Fibroblast of skin of left biceps (primary cell): ENCODE data around the gene LMF1.
"Not testable (repeated sequence)": the region's sequence is repeated elsewhere in the genome, so short reads cannot be mapped to it uniquely, and the experiment has no call there.

Experiments used
- DNase-seq, 2 experiments: peaks; one replicate each; pipeline ENCODE4 v3.0.0-alpha.2; 2013; ENCODE audit warnings: low read depth in 2 of 2

The LMF1 gene

GRCh38 chr16:895371-895770 lies 75.4 kb downstream of the LMF1 start:
- no peak for DNase-seq

DNA sequence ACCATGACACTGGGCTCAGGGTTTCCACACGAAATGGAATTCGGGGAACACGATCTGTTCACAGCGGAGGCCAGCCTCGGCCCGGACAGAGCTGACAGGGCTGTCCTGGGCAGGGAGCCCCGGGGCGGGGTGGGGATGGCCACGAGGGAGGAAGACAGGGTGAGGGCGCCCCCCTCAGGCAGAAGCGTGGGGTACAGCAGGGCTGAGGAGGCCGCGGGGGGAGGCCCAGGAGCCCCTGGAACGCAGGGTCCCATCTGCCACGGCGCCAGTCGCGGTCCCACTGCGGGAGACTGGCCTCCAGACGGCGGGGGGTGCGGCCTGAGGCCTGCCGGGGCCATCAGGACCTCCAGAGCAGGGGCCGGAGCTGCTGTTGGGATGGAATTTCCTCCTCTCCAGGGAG lies 75.9 kb downstream of the LMF1 start:
- DNase-seq, result no peak

DNA sequence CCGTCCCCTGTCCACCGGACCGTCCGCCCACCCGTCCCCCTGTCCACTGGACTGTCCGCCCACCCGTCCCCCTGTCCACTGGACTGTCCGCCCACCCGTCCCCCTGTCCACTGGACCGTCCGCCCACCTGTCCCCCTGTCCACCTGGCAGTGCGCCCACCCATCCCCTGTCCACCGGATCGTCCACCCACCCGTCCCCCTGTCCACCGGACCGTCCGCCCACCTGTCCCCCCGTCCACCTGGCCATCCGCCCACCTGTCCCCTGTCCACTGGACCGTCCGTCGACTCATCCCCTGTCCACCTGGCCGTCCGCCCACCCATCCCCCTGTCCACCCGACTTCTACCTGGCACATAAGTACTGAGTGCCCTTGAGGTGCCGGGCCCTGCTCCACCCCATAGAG lies 76.6 kb downstream of the LMF1 start:
- DNase-seq, result no peak

- no peak for DNase-seq
Measured at GRCh38 chr16:893360-893759, 77.4 kb downstream of the LMF1 start.

DNA sequence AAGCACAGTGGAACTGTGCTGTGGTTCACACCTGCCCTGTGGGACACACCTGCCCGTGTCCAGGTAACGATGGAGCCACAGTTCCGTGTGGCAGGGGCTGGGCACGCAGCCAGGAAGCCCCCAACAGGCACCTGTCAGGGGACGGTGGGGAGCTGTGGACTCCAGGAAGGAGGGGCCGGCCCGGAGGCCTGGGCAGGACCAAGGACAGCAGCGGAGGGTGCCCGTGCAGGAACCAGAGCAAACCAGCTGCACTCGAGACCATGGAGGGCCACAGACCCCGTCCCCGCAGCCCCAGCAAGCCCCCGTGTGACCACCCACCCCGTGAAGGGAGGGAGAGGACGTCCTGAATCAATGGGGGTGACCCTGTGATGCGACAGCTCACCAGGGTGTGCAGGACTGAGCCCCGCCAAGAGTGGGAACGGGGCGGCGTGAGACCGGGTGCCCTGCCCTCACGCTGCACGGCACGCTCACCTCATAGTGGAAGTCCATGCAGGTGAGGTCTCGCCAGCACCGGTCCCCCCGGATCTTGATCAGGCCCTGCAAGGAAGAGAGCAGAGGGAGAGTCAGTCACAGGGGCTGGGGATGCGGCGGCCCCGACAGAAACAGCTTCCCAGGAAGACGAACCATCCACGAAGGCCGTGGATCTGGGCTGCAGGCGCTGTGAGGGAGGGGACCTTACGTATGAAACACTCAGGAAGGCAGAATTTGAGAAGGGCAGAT lies 78.1 kb downstream of the LMF1 start:
- no peak for DNase-seq

DNA sequence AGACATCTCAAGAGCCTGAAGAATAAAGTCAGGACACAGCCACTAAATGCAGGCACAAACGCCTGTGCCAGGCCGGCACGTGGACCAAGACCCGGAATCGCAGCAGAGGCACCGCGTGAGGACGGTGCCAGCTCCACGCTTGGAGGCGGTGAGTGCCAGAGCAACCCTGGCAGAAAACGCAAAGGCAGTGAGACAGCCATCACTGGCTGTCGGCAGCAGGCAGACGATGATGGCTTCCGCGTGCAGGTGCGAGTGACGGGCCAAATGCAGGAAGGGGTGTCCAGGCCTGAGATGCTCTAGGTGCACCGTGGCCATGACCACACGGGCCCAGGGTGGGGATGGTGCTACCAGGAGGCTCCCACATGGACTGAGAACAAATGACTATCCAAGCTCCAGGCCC lies 78.8 kb downstream of the LMF1 start:
- DNase-seq, result no peak

- no peak for DNase-seq
Measured at GRCh38 chr16:891353-891740, 79.4 kb downstream of the LMF1 start.

DNA sequence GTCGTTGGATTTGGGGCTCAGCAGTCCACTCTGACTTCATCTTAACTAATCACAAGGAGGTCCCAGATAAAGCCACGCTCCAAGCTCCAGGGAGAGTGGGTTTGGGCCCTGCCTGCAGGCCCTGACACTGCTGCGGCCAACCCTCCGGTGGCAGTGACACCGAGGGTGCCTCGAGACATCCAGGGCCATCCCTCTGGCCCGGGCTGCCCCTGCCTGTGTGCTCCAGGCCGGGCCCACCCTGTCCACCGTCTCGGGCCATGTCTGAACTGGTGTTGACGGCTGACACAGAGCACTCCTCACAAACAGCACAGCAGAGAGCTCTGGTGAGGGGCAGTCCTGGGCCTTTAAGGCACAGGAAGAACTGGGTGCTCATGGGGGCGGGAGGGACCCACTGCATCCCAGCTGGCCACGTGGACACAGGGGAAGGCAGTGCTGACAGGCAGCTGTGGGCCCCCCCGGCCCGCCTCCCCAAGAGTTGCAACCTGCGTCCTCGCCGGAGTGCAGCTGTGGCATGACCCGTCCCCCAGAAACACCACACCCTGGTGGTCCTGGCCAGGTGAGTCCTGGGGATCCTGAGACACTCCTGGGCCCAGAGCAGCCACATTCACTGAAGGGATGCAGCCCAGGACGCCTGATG lies 80.0 kb downstream of the LMF1 start:
- DNase-seq, result no peak

DNA sequence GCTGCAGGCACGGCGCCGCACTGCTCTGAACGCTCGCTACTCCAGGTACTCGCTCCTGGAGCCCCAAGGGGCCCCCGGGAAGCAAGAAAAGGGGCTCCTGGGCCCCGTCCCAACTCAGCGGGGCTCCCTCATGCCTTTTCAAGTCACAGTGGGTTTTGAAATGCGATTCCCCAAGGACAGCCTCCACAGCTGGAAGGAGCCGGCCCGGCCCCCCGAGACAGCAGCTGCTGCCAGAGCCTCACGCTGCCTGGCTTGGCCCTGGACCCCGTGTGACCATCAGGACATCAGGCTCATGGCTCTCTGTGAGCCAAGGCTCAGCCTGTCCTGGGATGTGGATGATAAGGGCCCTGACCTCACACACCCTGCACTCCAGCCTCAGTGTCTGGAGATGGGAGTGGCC lies 80.6 kb downstream of the LMF1 start:
- DNase-seq, result no peak

DNA sequence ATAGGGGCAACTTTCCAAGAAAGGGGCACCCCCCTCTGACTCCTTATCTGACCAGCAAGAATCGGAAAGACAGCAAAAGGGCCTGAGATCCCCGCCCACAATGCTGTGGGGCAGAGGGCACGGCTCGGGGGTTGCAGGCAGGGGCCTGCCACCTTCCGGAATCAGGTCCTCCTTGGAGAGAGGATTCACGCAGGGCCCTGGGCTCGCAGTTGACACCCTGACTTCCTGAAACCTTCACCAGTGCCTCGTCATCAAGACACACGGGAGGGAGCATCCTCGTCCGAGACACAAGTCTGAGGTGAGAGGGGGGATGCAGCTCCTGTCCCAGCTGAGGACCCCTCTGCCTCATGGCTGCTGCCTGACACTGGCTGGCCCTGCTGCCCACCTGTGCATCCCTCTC lies 81.2 kb downstream of the LMF1 start:
- no peak for DNase-seq

GRCh38 chr16:888901-889570 lies 81.7 kb downstream of the LMF1 start:
- no peak for DNase-seq

GRCh38 chr16:888456-888855 lies 82.3 kb downstream of the LMF1 start:
- not testable (repeated sequence) for DNase-seq

- no peak for DNase-seq
Measured at GRCh38 chr16:887846-888245, 82.9 kb downstream of the LMF1 start.

DNA sequence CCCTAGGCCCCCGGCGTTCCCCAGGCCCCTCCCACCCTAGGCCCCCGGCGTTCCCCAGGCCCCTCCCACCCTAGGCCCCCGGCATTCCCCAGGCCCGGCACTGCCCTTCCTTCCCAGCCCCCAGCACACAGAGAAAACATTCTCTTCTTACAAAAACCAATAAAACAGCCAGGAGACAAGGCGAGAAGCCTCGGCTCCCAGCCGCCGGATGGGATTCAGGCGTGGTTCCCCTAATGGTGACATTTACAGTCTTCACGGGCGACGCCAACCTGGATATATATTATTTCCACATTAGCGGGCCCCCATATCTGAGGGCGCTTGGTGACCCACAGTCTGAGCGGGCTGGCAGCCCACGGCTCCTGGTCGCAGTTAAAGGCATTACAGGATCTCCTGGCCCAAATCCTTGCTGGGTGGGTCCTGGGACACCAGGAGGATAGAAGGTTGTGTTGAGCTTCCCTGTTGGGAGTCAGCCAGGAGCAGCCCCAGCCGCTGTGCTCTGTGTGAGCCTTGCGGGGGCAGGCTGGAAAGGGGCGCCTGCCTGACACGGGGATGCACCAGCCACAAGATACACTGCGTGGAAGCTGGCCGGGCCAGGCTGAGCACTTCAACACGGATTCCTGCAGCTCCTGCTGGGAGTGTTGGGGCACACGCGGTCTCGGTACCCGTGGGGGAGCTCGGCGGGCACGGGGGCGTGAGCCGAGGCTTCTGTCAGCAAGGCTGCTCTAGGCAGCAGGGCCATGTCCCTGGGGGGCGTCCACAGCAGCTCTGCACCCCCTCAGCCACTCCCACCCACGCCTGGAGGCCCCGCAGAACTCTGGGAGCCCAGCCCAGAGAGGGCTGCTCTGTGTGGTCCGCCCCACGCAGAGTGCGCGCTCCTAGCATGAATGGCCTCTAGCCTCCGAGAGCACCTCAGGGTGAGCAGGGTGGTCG lies 83.7 kb downstream of the LMF1 start:
- DNase-seq, result no peak

DNA sequence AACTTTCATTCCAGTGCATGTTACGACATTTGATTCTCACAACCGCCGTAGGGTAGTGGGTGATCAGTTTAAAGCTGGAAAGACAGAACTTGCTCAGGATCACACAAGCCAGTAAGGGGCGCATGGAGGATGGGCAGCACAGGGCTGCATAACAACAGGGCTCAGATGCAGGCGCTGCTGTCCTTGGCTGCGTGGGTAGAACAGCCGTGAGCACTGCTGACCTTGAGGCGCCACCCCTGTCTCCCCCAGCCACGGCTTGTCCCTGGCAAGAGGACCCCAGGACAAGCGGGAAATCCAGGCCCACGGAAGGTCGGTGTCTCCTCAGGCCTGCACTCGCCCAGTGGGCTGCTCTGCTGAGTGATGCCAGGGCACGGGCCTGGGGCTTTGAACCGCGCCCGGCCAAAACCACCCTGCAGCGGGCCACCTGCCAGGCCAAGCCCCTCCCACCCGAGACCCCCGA lies 84.7 kb downstream of the LMF1 start:
- no peak for DNase-seq

GRCh38 chr16:885391-885790 lies 85.4 kb downstream of the LMF1 start:
- no peak for DNase-seq

DNA sequence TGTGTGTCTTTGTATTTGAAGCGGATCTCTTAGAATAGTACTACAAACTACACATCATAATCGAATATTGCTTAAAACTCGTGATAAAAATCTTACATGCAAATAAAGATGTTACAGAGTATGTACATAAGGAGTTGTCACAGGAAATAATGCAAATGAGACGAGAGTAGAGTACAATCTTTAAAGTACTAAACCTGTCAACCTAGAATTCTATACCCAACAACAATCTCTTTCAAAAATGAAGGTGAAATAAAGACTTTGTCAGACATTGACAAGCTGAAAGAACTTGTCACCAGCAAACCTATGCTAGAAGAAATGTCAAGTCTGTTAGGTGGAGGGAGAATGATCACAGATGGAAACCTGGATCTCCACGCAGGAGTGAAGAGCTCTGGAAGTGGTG lies 86.6 kb downstream of the LMF1 start:
- DNase-seq, result no peak

GRCh38 chr16:883781-884180 lies 87.0 kb downstream of the LMF1 start:
- no peak for DNase-seq

- no peak for DNase-seq
Measured at GRCh38 chr16:883340-883739, 87.4 kb downstream of the LMF1 start.

DNA sequence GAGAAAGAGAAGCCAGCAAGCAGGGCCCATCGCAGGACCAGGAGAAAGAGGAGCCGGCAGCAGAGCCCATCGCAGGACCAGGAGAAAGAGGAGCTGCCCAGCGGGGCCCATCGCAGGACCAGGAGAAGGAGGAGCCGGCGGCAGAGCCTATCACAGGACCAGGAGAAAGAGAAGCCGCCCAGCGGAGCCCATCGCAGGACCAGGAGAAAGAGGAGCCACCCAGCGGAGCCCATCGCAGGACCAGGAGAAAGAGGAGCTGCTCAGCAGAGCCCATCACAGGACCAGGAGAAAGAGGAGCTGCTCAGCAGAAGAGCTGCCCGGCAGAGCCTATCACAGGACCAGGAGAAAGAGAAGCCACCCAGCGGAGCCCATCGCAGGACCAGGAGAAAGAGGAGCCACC lies 88.1 kb downstream of the LMF1 start:
- DNase-seq, result not testable (repeated sequence)

DNA sequence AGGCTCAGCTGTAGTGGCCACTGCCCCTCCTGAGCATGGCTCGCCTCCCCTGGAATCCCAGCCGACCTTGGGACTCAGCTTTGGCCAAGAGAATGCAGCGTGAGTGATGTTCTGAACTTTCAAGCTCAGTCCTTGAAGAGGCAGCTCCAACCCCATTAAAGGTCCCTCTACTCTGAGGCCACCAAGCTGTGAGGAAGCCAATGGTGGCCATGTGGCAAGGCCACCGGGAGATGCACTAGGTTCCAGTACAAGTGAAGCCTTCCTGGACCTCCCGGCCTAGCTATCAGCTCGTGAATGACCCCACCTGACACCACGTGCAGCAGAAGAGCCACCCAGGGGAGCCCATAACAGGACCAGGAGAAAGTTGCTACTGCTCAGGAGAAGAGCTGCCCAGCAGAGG lies 88.5 kb downstream of the LMF1 start:
- no peak for DNase-seq
